Adrenal gland (tissue), 12 donors: ENCODE measurements around the gene NRSN1. TPM values are rescaled to one million over a fixed set of nuclear protein-coding genes. Genes with fewer than 3 reads are reported as not detected.

ENCODE experiments used
- DNase-seq, 7 donors: peaks; one replicate each; pipeline ENCODE4 v3.0.0-alpha.2; 2019 to 2020
- H3K27ac ChIP-seq, 5 donors: fragments of 200-600 bp; sonication (generic) in 4 of 5; 1 replicate in 3 of 5; 2 replicates in 2 of 5; pipeline versions ENCODE4 v1.5.1 to v1.8.0; 2016 to 2020; ENCODE audit warnings: mild to moderate bottlenecking in 1 of 5
- H3K27me3 ChIP-seq: fragments of 200-600 bp; 2 replicates; pipeline ENCODE4 v1.8.0; 2021
- H3K36me3 ChIP-seq, 2 donors: fragments of 200-600 bp; replicated peaks in 1 of 2; 1 replicate in 1 of 2; 2 replicates in 1 of 2; pipeline versions ENCODE4 v1.5.1 to v1.8.0; 2018 to 2022
- H3K4me1 ChIP-seq, 2 donors: fragments of 200-600 bp; replicated peaks in 1 of 2; 1 replicate in 1 of 2; 2 replicates in 1 of 2; pipeline versions ENCODE4 v1.5.1 to v1.8.0; 2018 to 2021
- H3K4me3 ChIP-seq, 4 donors: fragments of 200-600 bp; sonication (generic) in 3 of 4; one replicate each; pipeline ENCODE4 v1.5.1; 2016 to 2018
- H3K9me3 ChIP-seq, 3 donors: fragments of 200-600 bp; sonication (generic) in 1 of 3; replicated peaks in 1 of 3; 1 replicate in 2 of 3; 2 replicates in 1 of 3; pipeline versions ENCODE4 v1.5.1 to v1.8.0; 2016 to 2021
- CTCF ChIP-seq, 6 experiments: fragments of 450-650 bp in 4 of 6; fragments of 200-600 bp in 2 of 6; sonication (generic) in 1 of 6; IDR thresholded peaks; 1 replicate in 5 of 6; 2 replicates in 1 of 6; pipeline versions ENCODE4 v1.5.1 to v1.8.0; 2016 to 2021; ENCODE audit warnings: antibody characterized with exemption in 6 of 6, mild to moderate bottlenecking in 2 of 6, moderate library complexity in 1 of 6
- POLR2A ChIP-seq, 2 donors: fragments of 450-650 bp; IDR thresholded peaks; one replicate each; pipeline ENCODE4 v1.6.1; 2017; ENCODE audit warnings: antibody characterized with exemption in 2 of 2, mild to moderate bottlenecking in 2 of 2, moderate library complexity in 1 of 2
- WGBS, 4 donors: extraction: QIAGEN DNeasy Blood & Tissue Kit in 2 of 4; methylation state at CpG; one replicate each; pipeline versions ENCODE4 v1.1.5 to v1.1.7; 2013 to 2017; 5-methylcytosine and 5-hydroxymethylcytosine counted together
- intact Hi-C, 2 donors: fragments of 100-400 bp; cut with DNase I; formaldehyde crosslinking; loops; one replicate each; pipeline versions ENCODE4 v1.14.1 to v1.15.0; 2022 to 2023
- polyA plus RNA-seq, 3 donors: library from polyadenylated mRNA; stranded (reverse); fragments of 200-250 nt in 2 of 3; fragments of 350-450 nt in 1 of 3; fragmentation: Illumina TruSeq in 1 of 3; extraction: RNeasy Lipid Tissue Mini Kit (QIAGEN cat#74804) in 1 of 3; gene quantifications; one replicate each; pipeline ENCODE4 v1.2.3, GENCODE V29; 2013 to 2014
- total RNA-seq, 9 donors: library from RNA; depleted of rRNA in 4 of 9; stranded (reverse); fragments of >200 nt in 4 of 9; fragments of 120-200 nt in 1 of 9; fragmentation: NEBNext Ultra II Directional in 1 of 9; extraction: Animal tissue kit (Norgen Biotek cat#: 25700) in 1 of 9; gene quantifications; one replicate each; pipeline versions ENCODE4 v1.1.0 to v1.2.4, GENCODE V29; 2013 to 2023
- donor health status: healthy with polysubstance abuse.
- donor health status: Bipolar disorder and iron deficiency.
- donor health status: DM: yes; HTN: yes; CAD: no.
- donor health status: DM: no; HTN: no; CAD: no.
- donor health status: DM: no; HTN: no; CAD: no.
- donor health status: DM: yes; HTN: yes; CAD: no.

The NRSN1 gene
- total and polyA plus RNA-seq, 12 donors: 0.46 to 6.4 (median 2.2) TPM; not detected in 4

- no peaks in the 10 kb centered on the region for H3K9me3 ChIP-seq
- intact Hi-C loops: no loop called here
These were observed 23.3 kb downstream of the NRSN1 start for GRCh38 chr6:24149296-24149695.

GRCh38 chr6:24149836-24150235 is 23.8 kb downstream of the NRSN1 start:
- 52 to 58% (median 53%) methylated on average over 3 of the region's 3 CpGs for WGBS, 4 donors
- H3K4me1 ChIP-seq: no peaks in the 10 kb centered on the region
- H3K4me3 ChIP-seq: no peak overlapping the region
- DNase-seq: no peak
- no peaks in the 10 kb centered on the region for H3K9me3 ChIP-seq
- TF ChIP-seq POLR2A (IDR thresholded peaks at IDR 0.05) (no peak), CTCF (IDR thresholded peaks at IDR 0.05) (no peak)
- intact Hi-C loops: no loop called here
- H3K27me3 ChIP-seq: no peaks in the 10 kb centered on the region
- H3K36me3 ChIP-seq: no peaks in the 10 kb centered on the region
- H3K27ac ChIP-seq: no peak overlapping the region

More at GRCh38 chr6:24149296-24149695, 23.3 kb downstream of the NRSN1 start:
- H3K27ac ChIP-seq: no peak overlapping the region
- no peaks in the 10 kb centered on the region for H3K4me1 ChIP-seq
- no peak overlapping the region for H3K4me3 ChIP-seq
- no peaks in the 10 kb centered on the region for H3K36me3 ChIP-seq
- no peak for DNase-seq
- no peaks in the 10 kb centered on the region for H3K27me3 ChIP-seq
- TF ChIP-seq CTCF (IDR thresholded peaks at IDR 0.05): no peak
- TF ChIP-seq POLR2A (IDR thresholded peaks at IDR 0.05): no peak

DNA sequence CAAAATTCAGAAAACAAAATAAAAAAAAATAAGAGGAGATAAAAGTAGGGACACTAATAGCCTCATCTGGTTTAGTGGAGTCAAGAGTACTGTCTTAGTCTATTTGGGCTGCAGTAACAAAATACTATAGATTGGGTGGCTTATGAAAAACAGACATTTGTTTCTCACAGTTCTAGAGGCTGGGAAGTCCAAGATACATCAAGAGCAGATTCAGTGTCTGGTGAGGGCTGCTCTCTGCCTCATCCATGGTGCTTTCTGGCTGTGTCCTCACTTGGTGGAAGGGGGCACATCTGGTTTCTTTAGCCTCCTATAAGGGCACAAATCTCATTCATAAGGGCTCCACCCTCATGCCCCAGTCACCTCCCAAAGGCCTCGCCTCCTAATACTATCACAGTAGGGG is 26.0 kb downstream of the NRSN1 start:
- 71 to 90% (median 82%) methylated on average over 1 of the region's 1 CpG for WGBS, 4 donors
- TF ChIP-seq CTCF (IDR thresholded peaks at IDR 0.05): no peak
- no peak for TF ChIP-seq POLR2A (IDR thresholded peaks at IDR 0.05)
- no peak overlapping the region for H3K4me3 ChIP-seq
- no peak overlapping the region for H3K27ac ChIP-seq
- H3K9me3 ChIP-seq: no peaks in the 10 kb centered on the region
- no peak for DNase-seq
- no peaks in the 10 kb centered on the region for H3K36me3 ChIP-seq
- no peaks in the 10 kb centered on the region for H3K4me1 ChIP-seq
- intact Hi-C loops: no loop called here
- H3K27me3 ChIP-seq: no peaks in the 10 kb centered on the region

DNA sequence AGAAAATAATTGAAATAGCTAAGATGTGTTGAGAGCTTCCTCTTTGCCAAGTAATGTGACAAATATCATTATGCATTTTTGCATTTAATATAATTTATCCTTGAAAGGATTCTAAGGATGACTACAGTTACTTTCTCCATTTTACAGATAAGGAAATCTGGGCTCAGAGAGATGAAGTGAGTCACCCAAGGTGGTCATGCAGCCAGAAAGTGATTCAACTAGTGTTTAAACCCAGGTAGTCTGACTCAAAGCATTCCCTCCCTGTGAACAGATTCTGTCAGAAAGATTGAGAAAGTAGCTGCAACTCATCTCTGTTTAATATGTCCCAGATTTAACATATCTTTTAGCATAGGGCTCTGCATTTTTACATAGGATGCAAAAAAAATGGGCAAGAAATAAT is 28.1 kb downstream of the NRSN1 start:
- intact Hi-C loops: no loop called here
- DNase-seq: no peak
- H3K4me1 ChIP-seq: no peaks in the 10 kb centered on the region
- H3K9me3 ChIP-seq: no peaks in the 10 kb centered on the region
- H3K36me3 ChIP-seq: no peaks in the 10 kb centered on the region
- no peaks in the 10 kb centered on the region for H3K27me3 ChIP-seq
- no peak overlapping the region for H3K4me3 ChIP-seq
- TF ChIP-seq POLR2A (IDR thresholded peaks at IDR 0.05): no peak
- no peak for TF ChIP-seq CTCF (IDR thresholded peaks at IDR 0.05)
- no peak overlapping the region for H3K27ac ChIP-seq
